Right cardiac atrium (tissue), 5 donors: ENCODE data around the gene NCKAP5. TPM values are rescaled to one million over a fixed set of nuclear protein-coding genes. Genes with fewer than 3 reads are reported as not detected.
"Not testable (repeated sequence)": the region's sequence is repeated elsewhere in the genome, so short reads cannot be mapped to it uniquely, and the experiment has no call there.

Experiments
- ATAC-seq, 2 donors: fragments of 200-7000 bp; cut with Tn5 transposase; one replicate each; pipeline versions ENCODE4 v1.8.0 to v1.9.1; 2020; ENCODE audit warnings: moderate library complexity in 2 of 2, mild to moderate bottlenecking in 1 of 2
- DNase-seq, 3 donors: peaks; one replicate each; pipeline ENCODE4 v3.0.0-alpha.2; 2020
- H3K27ac ChIP-seq: one replicate; pipeline ENCODE4 v1.5.1; 2013; ENCODE audit warnings: mild to moderate bottlenecking, low read length, control low read depth, moderate library complexity
- H3K27me3 ChIP-seq: one replicate; pipeline ENCODE4 v1.6.1; 2013; ENCODE audit not compliant: control insufficient read depth, insufficient read depth
- H3K4me1 ChIP-seq: one replicate; pipeline ENCODE4 v1.6.1; 2013; ENCODE audit warnings: low read length; ENCODE audit not compliant: control insufficient read depth, insufficient read depth
- H3K4me3 ChIP-seq: one replicate; pipeline ENCODE4 v1.5.1; 2013; ENCODE audit warnings: low read length, control low read depth
- H3K9me3 ChIP-seq: one replicate; pipeline ENCODE4 v1.6.1; 2013; ENCODE audit warnings: low read length; ENCODE audit not compliant: control insufficient read depth
- WGBS: extraction: QIAGEN DNeasy Blood & Tissue Kit; methylation state at CpG from one replicate; pipeline ENCODE4 v1.1.7; 2013; 5-methylcytosine and 5-hydroxymethylcytosine counted together
- intact Hi-C, 4 donors: fragments of 100-400 bp; cut with DNase I; formaldehyde crosslinking; loops; one replicate each; pipeline versions ENCODE4 v1.11.0 to v1.14.0; 2022 to 2023
- polyA plus RNA-seq: library from polyadenylated mRNA; stranded (reverse); fragments of 200-250 nt; gene quantifications from one replicate; pipeline ENCODE4 v1.2.3, GENCODE V29; 2013
- total RNA-seq, 4 donors: library from RNA; stranded (reverse); fragmentation: NEBNext Ultra II Directional; extraction: Animal tissue kit (Norgen Biotek cat#: 25700); gene quantifications; one replicate each; pipeline ENCODE4 v1.2.1, GENCODE V29; 2021
- donor health status: healthy with polysubstance abuse.
- donor health status: DM: no; HTN: yes; CAD: no.
- donor health status: DM: no; HTN: no; CAD: no.
- donor health status: DM: no; HTN: yes; CAD: no; lungs with severe emphysema.
- donor health status: DM: yes; HTN: yes; CAD: no.

The NCKAP5 gene
- total and polyA plus RNA-seq, 5 donors: 3.8 to 11.1 (median 7.3) TPM

- DNase-seq (no peak), ATAC-seq (no peak)
- Histone ChIP-seq H3K27ac (no peak overlapping the region), H3K9me3 (no peaks in the 10 kb centered on the region), H3K27me3 (no peaks in the 10 kb centered on the region), H3K4me3 (peak overlapping the region; percentile 10), H3K4me1 (peaks cover 2% of the 10 kb centered on the region)
- intact Hi-C loops: no loop called here
- 61% methylated on average over 5 of the region's 5 CpGs for WGBS
Measured at GRCh38 chr2:133240491-133241223, 327.6 kb downstream of the NCKAP5 start.

GRCh38 chr2:133235968-133236367, 332.3 kb downstream of the NCKAP5 start:
- Histone ChIP-seq H3K27ac (no peak overlapping the region), H3K27me3 (no peaks in the 10 kb centered on the region), H3K4me1 (peaks cover 2% of the 10 kb centered on the region), H3K9me3 (no peaks in the 10 kb centered on the region), H3K4me3 (no peak overlapping the region)
- intact Hi-C loops: no loop called here
- WGBS: 81% methylated on average over 1 of the region's 1 CpG
- DNase-seq (no peak), ATAC-seq (no peak)

DNA sequence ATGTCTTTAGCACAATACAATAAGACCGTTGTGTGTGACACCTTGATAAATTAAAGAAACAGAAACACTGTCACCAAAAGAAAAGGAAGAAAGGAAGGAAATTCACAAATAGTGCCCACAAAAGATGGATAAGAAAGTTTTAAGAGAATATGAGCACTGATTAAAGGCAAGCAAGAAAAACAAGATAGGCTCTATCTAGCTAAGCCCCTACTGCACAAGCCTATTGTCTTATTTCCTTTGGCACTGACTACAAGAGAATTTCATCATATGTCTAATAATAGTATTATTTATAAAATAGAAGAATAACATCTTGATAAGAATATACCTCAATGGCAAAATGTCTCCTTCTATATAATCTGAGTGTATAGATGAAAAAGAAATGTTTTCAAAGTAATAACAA, 335.7 kb downstream of the NCKAP5 start:
- no peak overlapping the region for H3K27ac ChIP-seq
- H3K27me3 ChIP-seq: no peaks in the 10 kb centered on the region
- H3K9me3 ChIP-seq: no peaks in the 10 kb centered on the region
- no peaks in the 10 kb centered on the region for H3K4me1 ChIP-seq
- WGBS: 54% methylated on average over 1 of the region's 1 CpG
- H3K4me3 ChIP-seq: no peak overlapping the region
- ATAC-seq (peak; percentile 71 to 85), DNase-seq (no peak)
- intact Hi-C loops: no loop called here

DNA sequence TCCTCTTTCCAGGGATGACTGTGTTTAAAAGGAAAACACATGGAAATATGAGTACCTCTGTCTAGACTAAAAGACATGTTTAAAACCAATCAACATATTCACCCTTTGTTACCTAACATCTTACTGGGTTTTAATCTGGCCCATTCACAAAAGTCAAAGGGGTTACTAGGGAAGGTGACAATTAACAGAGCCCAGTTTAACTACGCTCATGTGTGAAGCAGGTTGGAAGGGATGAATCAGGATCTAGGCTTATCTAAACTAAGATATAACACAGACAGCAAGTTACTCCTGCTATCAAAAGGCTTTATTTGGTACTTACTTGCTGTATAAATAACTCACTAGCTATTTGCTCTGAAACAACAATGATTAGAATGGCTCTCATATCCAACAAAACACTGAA, 337.0 kb downstream of the NCKAP5 start:
- ATAC-seq: no peak
- no peak overlapping the region for H3K4me3 ChIP-seq
- no peaks in the 10 kb centered on the region for H3K9me3 ChIP-seq
- WGBS: 80% methylated on average over 1 of the region's 1 CpG
- no peak for DNase-seq
- no peaks in the 10 kb centered on the region for H3K4me1 ChIP-seq
- intact Hi-C loops: no loop called here
- no peak overlapping the region for H3K27ac ChIP-seq
- no peaks in the 10 kb centered on the region for H3K27me3 ChIP-seq

- WGBS: 66% methylated on average over 1 of the region's 1 CpG
Measured at GRCh38 chr2:133229974-133230373, 338.3 kb downstream of the NCKAP5 start.

DNA sequence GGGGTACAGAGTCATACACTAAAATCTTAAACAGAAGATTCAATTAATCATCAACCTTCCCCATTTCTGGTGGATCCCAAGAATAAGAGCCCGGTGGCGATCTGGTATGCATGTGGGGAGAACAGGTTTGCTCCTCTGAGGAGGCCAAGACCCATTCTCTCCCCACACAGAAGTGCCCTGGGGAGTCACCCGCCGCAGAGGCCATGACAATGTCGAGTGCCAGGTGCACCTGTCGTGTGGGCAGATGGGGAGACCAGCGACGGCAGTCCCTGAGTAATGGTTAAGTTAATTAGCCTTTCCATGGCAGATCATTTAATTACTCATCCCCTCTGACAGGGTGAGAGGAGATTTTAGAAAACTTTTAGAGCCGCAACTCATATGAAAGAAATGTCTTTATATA, 345.0 kb downstream of the NCKAP5 start:
- no peaks in the 10 kb centered on the region for H3K27me3 ChIP-seq
- intact Hi-C loops: no loop called here
- WGBS: 93% methylated on average over 9 of the region's 9 CpGs
- ATAC-seq: no peak
- H3K4me1 ChIP-seq: no peaks in the 10 kb centered on the region
- H3K4me3 ChIP-seq: no peak overlapping the region
- no peaks in the 10 kb centered on the region for H3K9me3 ChIP-seq
- no peak overlapping the region for H3K27ac ChIP-seq
- DNase-seq: no peak

More at GRCh38 chr2:133229974-133230373, 338.3 kb downstream of the NCKAP5 start:
- ATAC-seq: no peak
- DNase-seq: no peak
- intact Hi-C loops: no loop called here
- no peaks in the 10 kb centered on the region for H3K27me3 ChIP-seq
- no peaks in the 10 kb centered on the region for H3K4me1 ChIP-seq
- no peaks in the 10 kb centered on the region for H3K9me3 ChIP-seq
- H3K4me3 ChIP-seq: no peak overlapping the region
- no peak overlapping the region for H3K27ac ChIP-seq

DNA sequence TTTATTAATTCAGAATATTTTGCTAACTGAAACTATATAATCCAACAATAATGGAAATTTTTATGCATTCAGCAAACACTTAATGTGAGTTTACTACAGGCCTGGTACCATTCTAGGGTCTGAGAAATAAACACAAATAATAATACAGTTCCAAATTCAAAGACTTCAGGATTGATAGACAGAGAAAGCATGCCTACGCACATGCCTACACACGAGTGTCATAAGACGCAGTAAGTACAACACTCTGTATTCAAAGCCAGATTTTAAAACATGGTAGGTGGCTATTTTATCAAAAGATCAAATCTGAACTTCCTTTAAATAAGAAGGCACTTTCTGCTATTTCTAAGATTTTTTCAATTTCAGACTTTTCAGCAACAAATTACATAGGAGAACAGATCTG, 346.9 kb downstream of the NCKAP5 start:
- intact Hi-C loops: no loop called here

GRCh38 chr2:133218204-133218603, 350.1 kb downstream of the NCKAP5 start:
- DNase-seq (no peak), ATAC-seq (no peak)
- no peak overlapping the region for H3K4me3 ChIP-seq
- H3K9me3 ChIP-seq: no peaks in the 10 kb centered on the region
- intact Hi-C loops: no loop called here
- H3K27me3 ChIP-seq: no peaks in the 10 kb centered on the region
- WGBS: 61% methylated on average over 4 of the region's 4 CpGs
- H3K4me1 ChIP-seq: no peaks in the 10 kb centered on the region
- no peak overlapping the region for H3K27ac ChIP-seq

More for the DNA sequence above, 346.9 kb downstream of the NCKAP5 start:
- Histone ChIP-seq H3K4me1 (no peaks in the 10 kb centered on the region), H3K27me3 (no peaks in the 10 kb centered on the region), H3K9me3 (no peaks in the 10 kb centered on the region), H3K4me3 (no peak overlapping the region), H3K27ac (no peak overlapping the region)
- ATAC-seq (no peak), DNase-seq (no peak)
- 93% methylated on average over 3 of the region's 3 CpGs for WGBS

- intact Hi-C loops: no loop called here
- Histone ChIP-seq H3K4me3 (no peak overlapping the region), H3K9me3 (no peaks in the 10 kb centered on the region), H3K4me1 (no peaks in the 10 kb centered on the region), H3K27me3 (no peaks in the 10 kb centered on the region), H3K27ac (no peak overlapping the region)
- ATAC-seq (no peak), DNase-seq (no peak)
Measured at GRCh38 chr2:133215477-133215876, 352.8 kb downstream of the NCKAP5 start.

DNA sequence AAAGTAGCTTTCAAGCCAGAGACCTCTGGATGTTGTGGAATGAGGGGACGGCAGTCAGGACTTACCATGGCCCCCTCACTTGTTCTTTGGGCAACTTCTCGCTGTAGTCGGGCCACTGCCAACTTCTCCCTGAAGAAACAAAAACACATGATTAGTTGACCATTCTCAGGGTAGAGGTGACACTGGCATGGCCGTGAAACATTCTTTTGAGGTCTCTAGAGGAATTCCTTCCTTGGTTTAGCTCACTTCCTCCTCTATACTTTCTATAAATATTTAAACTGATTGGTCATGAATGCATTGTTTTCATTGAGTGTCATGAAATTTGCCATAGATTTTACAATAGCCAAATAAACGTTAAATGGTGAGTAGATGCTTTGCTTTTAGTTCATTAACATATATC, 354.6 kb downstream of the NCKAP5 start:
- no peaks in the 10 kb centered on the region for H3K9me3 ChIP-seq
- no peak overlapping the region for H3K27ac ChIP-seq
- ATAC-seq: no peak
- 60% methylated on average over 5 of the region's 5 CpGs for WGBS
- intact Hi-C loops: no loop called here
- no peak for DNase-seq
- no peaks in the 10 kb centered on the region for H3K4me1 ChIP-seq
- H3K27me3 ChIP-seq: no peaks in the 10 kb centered on the region
- no peak overlapping the region for H3K4me3 ChIP-seq

DNA sequence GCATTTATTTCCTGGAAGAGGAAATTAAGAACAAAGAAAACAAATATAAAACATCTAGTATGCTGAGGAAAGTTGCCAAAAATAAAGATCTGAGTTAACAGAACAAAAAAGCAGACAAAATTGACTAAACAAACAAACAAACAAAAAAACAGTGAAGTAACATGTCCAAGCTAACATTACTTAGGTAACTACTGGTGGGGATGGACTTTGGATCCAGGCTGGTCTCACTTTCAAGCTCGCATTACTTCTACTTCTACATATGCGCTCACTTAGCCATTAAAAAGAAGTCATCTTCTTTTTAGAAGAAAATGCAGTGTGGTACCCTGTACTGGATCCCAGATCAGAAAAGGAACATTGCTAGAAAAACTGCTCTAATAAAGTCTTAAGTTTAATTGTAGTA, 358.9 kb downstream of the NCKAP5 start:
- Histone ChIP-seq H3K9me3 (no peaks in the 10 kb centered on the region), H3K4me1 (no peaks in the 10 kb centered on the region), H3K27me3 (no peaks in the 10 kb centered on the region), H3K27ac (no peak overlapping the region), H3K4me3 (no peak overlapping the region)
- DNase-seq (no peak), ATAC-seq (no peak)
- intact Hi-C loops: no loop called here
- 95% methylated on average over 2 of the region's 2 CpGs for WGBS

GRCh38 chr2:133206666-133207065, 361.6 kb downstream of the NCKAP5 start:
- H3K9me3 ChIP-seq, H3K27ac ChIP-seq, DNase-seq, H3K27me3 ChIP-seq, H3K4me3 ChIP-seq, ATAC-seq, H3K4me1 ChIP-seq, intact Hi-C loops: not testable (repeated sequence)
- WGBS: 93% methylated on average over 7 of the region's 7 CpGs
